Endodermal cell (in vitro differentiated cells): ENCODE results near the gene ATG16L2. TPM values are rescaled to one million over a fixed set of nuclear protein-coding genes. Genes with fewer than 3 reads are reported as not detected.

ENCODE experiments used
- DNase-seq: peaks from one replicate; pipeline ENCODE4 v3.0.0-alpha.2; 2017
- H3K27ac ChIP-seq: 2 replicates; pipeline ENCODE4 v1.5.1; 2013; ENCODE audit warnings: mild to moderate bottlenecking, low read depth, low read length, moderate library complexity
- H3K27me3 ChIP-seq: 2 replicates; pipeline ENCODE4 v1.6.1; 2013; ENCODE audit warnings: mild to moderate bottlenecking, low read length, moderate library complexity; ENCODE audit not compliant: insufficient read depth, control insufficient read depth, poor library complexity, severe bottlenecking
- H3K36me3 ChIP-seq: 2 replicates; pipeline ENCODE4 v1.7.0; 2013; ENCODE audit warnings: mild to moderate bottlenecking, low read length, moderate library complexity; ENCODE audit not compliant: control insufficient read depth, insufficient read depth
- H3K4me1 ChIP-seq: one replicate; pipeline ENCODE4 v1.7.0; 2013; ENCODE audit warnings: low read length; ENCODE audit not compliant: control insufficient read depth, insufficient read depth
- H3K4me3 ChIP-seq: 2 replicates; pipeline ENCODE4 v1.5.1; 2013; ENCODE audit warnings: mild to moderate bottlenecking, low read length, moderate library complexity
- H3K9ac ChIP-seq: 2 replicates; pipeline ENCODE4 v1.6.1; 2013; ENCODE audit warnings: mild to moderate bottlenecking, low read length, moderate library complexity; ENCODE audit not compliant: poor library complexity, severe bottlenecking; ENCODE audit errors: extremely low read depth
- H3K9me3 ChIP-seq: 2 replicates; pipeline ENCODE4 v1.6.1; 2013; ENCODE audit warnings: mild to moderate bottlenecking, low read length, moderate library complexity; ENCODE audit not compliant: control insufficient read depth
- H3K27ac Mint-ChIP-seq: 2 replicates; pipeline ENCODE4 v1.8.0; 2020; ENCODE audit warnings: mixed read lengths
- H3K27me3 Mint-ChIP-seq: 2 replicates; pipeline ENCODE4 v1.8.0; 2021; ENCODE audit warnings: mild to moderate bottlenecking, mixed read lengths; ENCODE audit not compliant: insufficient read depth
- H3K36me3 Mint-ChIP-seq: 2 replicates; pipeline ENCODE4 v1.8.0; 2020; ENCODE audit warnings: low read depth, mixed read lengths
- H3K4me1 Mint-ChIP-seq: 2 replicates; pipeline ENCODE4 v1.8.0; 2020; ENCODE audit warnings: mixed read lengths
- H3K4me3 Mint-ChIP-seq: 2 replicates; pipeline ENCODE4 v1.8.0; 2020; ENCODE audit warnings: mild to moderate bottlenecking, moderate library complexity, mixed read lengths
- H3K9me3 Mint-ChIP-seq: 2 replicates; pipeline ENCODE4 v1.8.0; 2020; ENCODE audit warnings: mild to moderate bottlenecking, mixed read lengths
- WGBS, 2 experiments: methylation state at CpG; one replicate each; pipeline versions ENCODE4 v1.1.5 to v1.1.7; 2013; ENCODE audit warnings: missing lambda C conversion rate in 2 of 2, mixed read lengths in 1 of 2; ENCODE audit not compliant: insufficient coverage in 1 of 2, insufficient read length in 1 of 2; 5-methylcytosine and 5-hydroxymethylcytosine counted together
- total RNA-seq, 2 donors: library from RNA; stranded (reverse); fragmentation: NEBNext Ultra II Directional in 1 of 2; extraction: Animal tissue kit (Norgen Biotek cat#: 25700) in 1 of 2; gene quantifications; 2 replicates in 1 of 2; 3 replicates in 1 of 2; pipeline ENCODE4 v1.2.1, GENCODE V29; 2021
- TF ChIP-seq, protein P1 (sequence below): fragments of 200-600 bp; sonication (generic); conservative IDR thresholded peaks from 2 replicates; pipeline ENCODE4 v1.5.0; 2021; ENCODE audit warnings: antibody characterized with exemption, mild to moderate bottlenecking

Gene ATG16L2
- total RNA-seq, 2 donors from 2014 or later = 32.2 to 34.2 TPM

DNA sequence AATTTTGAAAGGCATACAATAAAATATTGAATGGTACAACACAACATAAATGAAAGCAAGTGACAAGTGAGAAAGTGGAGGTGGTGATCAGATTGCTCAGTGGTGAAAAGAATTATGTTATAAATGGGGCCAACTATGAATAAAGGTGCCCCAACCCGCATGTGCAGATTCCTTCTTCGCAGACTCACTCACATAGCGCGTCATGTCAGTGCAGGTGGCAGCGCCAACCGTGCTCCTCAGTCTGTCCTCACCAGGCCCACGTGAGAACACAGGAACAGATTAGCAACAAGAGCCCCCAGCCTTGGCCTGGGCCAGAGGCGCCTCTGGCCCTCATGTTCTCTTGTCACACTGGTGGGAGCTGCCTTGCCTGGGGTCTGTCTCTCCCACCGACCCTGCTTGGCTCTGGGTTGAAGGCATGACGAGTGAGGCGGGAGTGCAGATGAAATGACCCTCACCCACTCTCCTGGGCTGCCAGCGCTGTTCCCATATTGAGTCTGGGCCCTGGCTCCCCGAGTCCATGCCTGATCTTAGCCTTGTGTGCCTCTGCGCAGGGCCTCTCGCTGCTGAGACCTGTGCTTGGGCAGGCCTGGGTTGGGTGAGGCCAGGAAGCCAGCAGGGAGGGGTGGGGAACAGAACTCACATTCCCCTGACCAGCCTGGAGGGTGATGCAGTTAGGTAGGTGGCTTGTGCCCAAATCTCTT, 6.4 kb downstream of the ATG16L2 start:
- no peak overlapping the region for H3K27ac ChIP-seq
- no peaks in the 10 kb centered on the region for H3K27me3 ChIP-seq
- H3K4me3 ChIP-seq = no peak overlapping the region
- no peak for DNase-seq
- WGBS, 2 experiments = 93 to 100% methylated on average over 11 to 15 of the region's 15 CpGs
- peaks cover 7% of the 10 kb centered on the region for H3K36me3 ChIP-seq
- H3K4me1 ChIP-seq = no peaks in the 10 kb centered on the region
- H3K9ac ChIP-seq = no peak overlapping the region
- peaks cover 1% of the 10 kb centered on the region for H3K4me1 Mint-ChIP-seq
- no peak overlapping the region for H3K27ac Mint-ChIP-seq
- H3K36me3 Mint-ChIP-seq = peaks cover 17% of the 10 kb centered on the region
- TF ChIP-seq, protein P1, sequence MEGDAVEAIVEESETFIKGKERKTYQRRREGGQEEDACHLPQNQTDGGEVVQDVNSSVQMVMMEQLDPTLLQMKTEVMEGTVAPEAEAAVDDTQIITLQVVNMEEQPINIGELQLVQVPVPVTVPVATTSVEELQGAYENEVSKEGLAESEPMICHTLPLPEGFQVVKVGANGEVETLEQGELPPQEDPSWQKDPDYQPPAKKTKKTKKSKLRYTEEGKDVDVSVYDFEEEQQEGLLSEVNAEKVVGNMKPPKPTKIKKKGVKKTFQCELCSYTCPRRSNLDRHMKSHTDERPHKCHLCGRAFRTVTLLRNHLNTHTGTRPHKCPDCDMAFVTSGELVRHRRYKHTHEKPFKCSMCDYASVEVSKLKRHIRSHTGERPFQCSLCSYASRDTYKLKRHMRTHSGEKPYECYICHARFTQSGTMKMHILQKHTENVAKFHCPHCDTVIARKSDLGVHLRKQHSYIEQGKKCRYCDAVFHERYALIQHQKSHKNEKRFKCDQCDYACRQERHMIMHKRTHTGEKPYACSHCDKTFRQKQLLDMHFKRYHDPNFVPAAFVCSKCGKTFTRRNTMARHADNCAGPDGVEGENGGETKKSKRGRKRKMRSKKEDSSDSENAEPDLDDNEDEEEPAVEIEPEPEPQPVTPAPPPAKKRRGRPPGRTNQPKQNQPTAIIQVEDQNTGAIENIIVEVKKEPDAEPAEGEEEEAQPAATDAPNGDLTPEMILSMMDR = no peak
- H3K9me3 Mint-ChIP-seq = no peaks in the 10 kb centered on the region
- H3K4me3 Mint-ChIP-seq = peak overlapping the region; percentile 53
- H3K27me3 Mint-ChIP-seq = peaks cover 23% of the 10 kb centered on the region
- no peaks in the 10 kb centered on the region for H3K9me3 ChIP-seq

DNA sequence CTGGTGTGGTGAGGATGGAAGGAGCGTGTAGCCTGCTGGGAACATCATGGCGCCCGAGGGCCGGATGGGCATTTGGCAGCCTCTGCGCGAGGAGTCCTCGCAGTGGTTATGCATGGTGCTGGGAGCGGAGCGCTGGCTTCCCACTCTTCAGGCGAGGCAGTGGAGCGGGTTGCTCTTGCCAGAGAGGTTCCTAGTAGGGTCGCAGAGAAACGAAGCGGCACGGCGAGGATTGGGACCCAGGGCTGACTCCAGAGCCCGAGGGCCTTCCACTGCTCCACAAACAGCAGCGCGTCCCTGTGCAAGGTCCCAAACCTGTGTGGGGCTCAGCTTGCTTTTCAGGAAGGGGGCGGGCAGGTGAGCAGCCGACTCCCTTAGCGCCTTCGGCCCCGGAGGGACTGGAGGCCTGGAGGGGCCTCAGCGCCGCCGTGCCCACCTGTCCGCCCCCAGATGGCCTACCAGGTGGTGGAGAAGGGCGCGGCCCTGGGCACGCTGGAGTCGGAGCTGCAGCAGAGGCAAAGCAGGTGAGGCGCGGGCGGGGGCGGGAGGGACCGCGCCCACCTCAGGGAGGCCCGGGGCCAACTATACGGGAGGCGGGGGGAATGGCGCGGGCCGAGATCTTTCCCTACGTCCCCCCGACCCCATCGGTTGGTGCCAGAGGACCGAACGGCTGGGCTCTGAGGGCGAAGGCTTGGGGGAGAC, 7.2 kb downstream of the ATG16L2 start:
- peaks cover 23% of the 10 kb centered on the region for H3K27me3 Mint-ChIP-seq
- Histone ChIP-seq H3K9me3 (no peaks in the 10 kb centered on the region), H3K4me3 (peak overlapping the region; percentile 76), H3K27ac (no peak overlapping the region), H3K36me3 (peaks cover 7% of the 10 kb centered on the region), H3K4me1 (no peaks in the 10 kb centered on the region), H3K27me3 (no peaks in the 10 kb centered on the region), H3K9ac (no peak overlapping the region)
- peaks cover 1% of the 10 kb centered on the region for H3K4me1 Mint-ChIP-seq
- H3K4me3 Mint-ChIP-seq = peak overlapping the region; percentile 53
- 50 to 59% methylated on average over 28 to 50 of the region's 50 CpGs for WGBS, 2 experiments
- DNase-seq = peak; percentile 74
- H3K36me3 Mint-ChIP-seq = peaks cover 17% of the 10 kb centered on the region
- H3K27ac Mint-ChIP-seq = no peak overlapping the region
- no peaks in the 10 kb centered on the region for H3K9me3 Mint-ChIP-seq
- TF ChIP-seq, protein P1 = no peak

DNA sequence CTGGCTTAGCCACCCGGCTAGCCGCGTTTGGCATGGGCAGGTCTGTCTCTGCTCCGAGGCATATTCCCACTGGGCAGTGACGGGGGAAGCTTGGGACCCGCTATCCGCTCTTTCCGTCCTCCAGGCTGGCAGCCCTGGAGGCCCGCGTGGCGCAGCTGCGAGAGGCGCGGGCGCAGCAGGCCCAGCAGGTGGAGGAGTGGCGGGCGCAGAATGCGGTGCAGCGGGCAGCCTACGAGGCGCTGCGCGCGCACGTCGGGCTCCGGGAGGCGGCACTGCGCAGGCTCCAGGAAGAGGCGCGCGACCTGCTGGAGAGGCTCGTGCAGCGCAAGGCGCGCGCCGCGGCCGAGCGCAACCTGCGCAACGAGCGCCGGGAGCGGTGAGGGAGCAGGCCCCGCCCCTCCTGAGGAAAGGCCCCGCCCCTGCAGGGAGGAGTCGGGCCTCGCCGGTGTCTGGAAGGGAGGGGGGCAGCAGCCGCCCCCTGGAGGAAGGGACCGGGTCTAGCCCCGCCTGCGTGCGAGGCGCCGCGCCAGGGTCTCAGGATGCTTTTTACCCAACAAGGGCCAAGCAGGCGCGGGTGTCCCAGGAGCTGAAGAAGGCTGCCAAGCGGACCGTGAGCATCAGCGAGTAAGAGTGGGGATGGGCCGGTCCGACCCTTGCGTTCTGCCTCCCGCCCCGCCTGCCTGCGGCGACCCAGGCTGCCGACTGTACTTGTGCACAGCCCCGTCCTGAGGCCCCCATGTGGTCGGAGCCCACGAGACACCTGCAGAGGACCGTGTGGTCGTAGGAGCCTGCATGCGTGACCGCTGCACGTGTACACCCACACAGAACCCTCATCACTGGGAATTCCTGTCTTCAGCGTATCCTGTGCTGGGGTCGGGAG, 7.9 kb downstream of the ATG16L2 start:
- H3K9ac ChIP-seq = no peak overlapping the region
- TF ChIP-seq, protein P1 = peak; percentile 42
- no peaks in the 10 kb centered on the region for H3K4me1 ChIP-seq
- no peaks in the 10 kb centered on the region for H3K9me3 ChIP-seq
- peak; percentile 98 for DNase-seq
- Mint-ChIP-seq H3K4me3 (peak overlapping the region; percentile 53), H3K4me1 (peaks cover 1% of the 10 kb centered on the region), H3K27me3 (peaks cover 23% of the 10 kb centered on the region), H3K36me3 (peaks cover 17% of the 10 kb centered on the region), H3K27ac (no peak overlapping the region), H3K9me3 (no peaks in the 10 kb centered on the region)
- H3K36me3 ChIP-seq = peaks cover 7% of the 10 kb centered on the region
- peak overlapping the region; percentile 76 for H3K4me3 ChIP-seq
- 4% methylated on average over 24 to 82 of the region's 82 CpGs for WGBS, 2 experiments
- no peak overlapping the region for H3K27ac ChIP-seq
- no peaks in the 10 kb centered on the region for H3K27me3 ChIP-seq
